ENCODE results near the gene FAM228A.
"Not testable (repeated sequence)": the region's sequence is repeated elsewhere in the genome, so short reads cannot be mapped to it uniquely, and the experiment has no call there.

FAM228A gene

GRCh38 chr2:24191156-24191555 is 16.3 kb downstream of the FAM228A start:
- DNase-seq (ENCODE audit: low read depth in 2 of 2): no peak

- no peak for DNase-seq (ENCODE audit: low read depth in 2 of 2)
Measured at GRCh38 chr2:24191848-24192247, 17.0 kb downstream of the FAM228A start.

- DNase-seq (ENCODE audit: low read depth in 2 of 2): not testable (repeated sequence)
Measured at GRCh38 chr2:24197213-24197612, 22.4 kb downstream of the FAM228A start.

GRCh38 chr2:24199968-24200590 is 25.2 kb downstream of the FAM228A start:
- DNase-seq (ENCODE audit: low read depth in 2 of 2): no peak

- DNase-seq (ENCODE audit: low read depth in 2 of 2): no peak
Measured at GRCh38 chr2:24200799-24201198, 25.9 kb downstream of the FAM228A start.

- DNase-seq (ENCODE audit: low read depth in 2 of 2): no peak
Measured at GRCh38 chr2:24203029-24203786, 28.4 kb downstream of the FAM228A start.

- DNase-seq (ENCODE audit: low read depth in 2 of 2): no peak
Measured at GRCh38 chr2:24203787-24204150, 28.9 kb downstream of the FAM228A start.

- DNase-seq (ENCODE audit: low read depth in 2 of 2): no peak
Measured at GRCh38 chr2:24204505-24204904, 29.7 kb downstream of the FAM228A start.

- DNase-seq (ENCODE audit: low read depth in 2 of 2): no peak
Measured at GRCh38 chr2:24205131-24205530, 30.3 kb downstream of the FAM228A start.

GRCh38 chr2:24206242-24206641 is 31.4 kb downstream of the FAM228A start:
- DNase-seq (ENCODE audit: low read depth in 2 of 2): no peak

GRCh38 chr2:24206714-24207113 is 31.9 kb downstream of the FAM228A start:
- DNase-seq (ENCODE audit: low read depth in 2 of 2): no peak

GRCh38 chr2:24207359-24207758 is 32.5 kb downstream of the FAM228A start:
- no peak for DNase-seq (ENCODE audit: low read depth in 2 of 2)

- no peak for DNase-seq (ENCODE audit: low read depth in 2 of 2)
Measured at GRCh38 chr2:24208490-24208889, 33.6 kb downstream of the FAM228A start.

- no peak for DNase-seq (ENCODE audit: low read depth in 2 of 2)
Measured at GRCh38 chr2:24209389-24210105, 34.7 kb downstream of the FAM228A start.

- DNase-seq (ENCODE audit: low read depth in 2 of 2): no peak
Measured at GRCh38 chr2:24210106-24210455, 35.2 kb downstream of the FAM228A start.

GRCh38 chr2:24210723-24211122 is 35.9 kb downstream of the FAM228A start:
- no peak for DNase-seq (ENCODE audit: low read depth in 2 of 2)

- no peak for DNase-seq (ENCODE audit: low read depth in 2 of 2)
Measured at GRCh38 chr2:24211408-24211807, 36.6 kb downstream of the FAM228A start.

- no peak for DNase-seq (ENCODE audit: low read depth in 2 of 2)
Measured at GRCh38 chr2:24214880-24215279, 40.0 kb downstream of the FAM228A start.

GRCh38 chr2:24220554-24221291 is 45.9 kb downstream of the FAM228A start:
- no peak for DNase-seq (ENCODE audit: low read depth in 2 of 2)

GRCh38 chr2:24221343-24222050 is 46.6 kb downstream of the FAM228A start:
- no peak for DNase-seq (ENCODE audit: low read depth in 2 of 2)

GRCh38 chr2:24222946-24223345 is 48.1 kb downstream of the FAM228A start:
- DNase-seq (ENCODE audit: low read depth in 2 of 2): no peak

Data from stimulated activated CD4-positive, alpha-beta T cell treated with anti-CD3 and anti-CD28 coated beads, Interleukin-1b, Interleukin-23, amount 100 ng/mL, for 1 hour (primary cell).